Stimulated activated CD8-positive, alpha-beta memory T cell treated with anti-CD3 and anti-CD28 coated beads, Interleukin-12 subunit alpha, Interleukin-12 subunit beta, amount 100 ng/mL, for 1 hour (primary cell): ENCODE data around the gene OR6N2.

ENCODE experiments used
- DNase-seq: peaks from one replicate; pipeline ENCODE4 v3.0.0-alpha.2; 2020; ENCODE audit warnings: low read depth

The OR6N2 gene

GRCh38 chr1:158754420-158754819 is 26.6 kb downstream of the OR6N2 start, which contains the start of gene OR6K6:
TSS of gene OR6K6 (plus strand) at chr1:158754720. CDS start at chr1:158754888, 168 bp downstream.
- no peak for DNase-seq

DNA sequence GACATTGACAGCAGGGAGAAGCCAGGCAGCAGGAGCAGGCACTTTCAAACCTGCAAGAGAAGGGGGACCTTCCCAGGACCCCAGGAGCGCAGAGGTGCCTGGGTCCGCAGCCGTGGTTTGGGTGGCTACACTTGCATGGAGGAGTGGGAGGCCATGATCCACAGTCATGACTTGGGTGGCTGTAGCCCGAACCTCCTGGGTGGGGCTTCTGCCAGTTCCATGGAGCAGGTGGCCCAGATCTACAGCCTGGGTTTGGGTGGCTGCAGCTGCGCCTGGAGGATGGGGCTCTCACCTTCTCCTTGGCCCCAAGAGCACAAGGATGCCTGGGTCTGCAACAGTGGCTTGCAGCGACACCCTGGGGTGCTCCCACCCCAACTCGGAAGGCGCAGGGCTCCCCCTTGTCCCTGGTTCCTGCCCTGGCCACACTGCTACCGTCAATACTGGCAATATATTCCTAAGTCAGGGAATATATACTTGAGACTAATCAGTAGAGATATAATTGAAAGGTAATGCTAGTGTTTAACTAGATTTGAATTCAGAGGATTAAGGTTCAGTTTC is 28.8 kb downstream of the OR6N2 start:
- no peak for DNase-seq

DNA sequence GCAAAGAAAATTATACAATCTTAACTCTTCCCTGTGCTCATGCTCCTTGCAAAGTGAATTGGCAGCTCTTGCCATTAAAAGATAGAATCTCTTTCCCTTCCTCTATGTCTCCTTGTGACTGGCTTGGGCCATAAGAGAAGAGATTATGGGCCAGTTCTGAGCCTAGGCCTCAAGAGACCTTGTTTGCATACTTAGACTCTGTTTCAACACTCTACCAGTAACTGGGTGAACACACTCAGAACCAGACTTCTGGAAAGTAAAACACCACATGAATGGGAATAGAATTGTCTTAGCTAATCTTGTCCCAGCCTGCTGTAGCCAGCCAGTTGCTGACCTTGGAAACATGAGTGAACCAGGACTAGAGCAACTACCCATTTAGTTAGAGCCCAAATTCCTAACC is 45.2 kb downstream of the OR6N2 start:
- DNase-seq, result no peak

DNA sequence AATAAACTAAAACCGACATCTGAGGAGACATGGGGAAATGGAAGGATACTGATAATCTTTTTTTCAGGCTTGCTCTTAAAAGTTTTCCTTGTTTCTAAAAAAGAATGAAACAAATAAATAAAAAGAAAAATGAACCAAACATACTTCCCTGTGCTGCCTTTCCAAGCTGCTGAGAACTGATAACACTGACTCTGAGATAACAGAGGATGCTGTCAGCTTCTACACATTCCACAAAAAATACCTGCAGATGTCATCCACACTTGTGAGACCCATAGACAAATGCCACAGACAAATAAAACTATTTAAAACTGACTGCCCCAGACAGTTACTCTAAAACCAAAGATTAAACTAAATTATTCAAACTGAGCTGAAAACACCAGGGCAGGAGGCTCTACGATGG is 48.5 kb downstream of the OR6N2 start:
- DNase-seq, result no peak

DNA sequence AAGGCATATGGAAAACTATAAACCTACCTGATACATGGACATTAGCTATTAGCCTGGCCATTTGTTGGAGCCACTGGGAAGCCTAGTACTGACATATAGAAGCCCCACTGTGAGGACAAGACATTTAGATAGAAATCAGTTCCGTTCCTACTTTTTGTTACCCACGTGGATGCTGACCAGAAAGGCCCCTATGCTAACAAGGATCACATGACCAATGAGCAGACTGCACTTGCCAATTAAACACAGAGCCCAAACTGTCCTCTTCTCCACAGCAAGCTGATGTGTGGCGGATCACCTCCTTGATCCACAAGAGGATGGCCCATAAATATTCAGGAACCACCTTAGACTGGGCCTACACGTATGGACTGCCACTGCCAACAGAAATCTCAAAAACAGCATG is 49.3 kb downstream of the OR6N2 start:
- no peak for DNase-seq

DNA sequence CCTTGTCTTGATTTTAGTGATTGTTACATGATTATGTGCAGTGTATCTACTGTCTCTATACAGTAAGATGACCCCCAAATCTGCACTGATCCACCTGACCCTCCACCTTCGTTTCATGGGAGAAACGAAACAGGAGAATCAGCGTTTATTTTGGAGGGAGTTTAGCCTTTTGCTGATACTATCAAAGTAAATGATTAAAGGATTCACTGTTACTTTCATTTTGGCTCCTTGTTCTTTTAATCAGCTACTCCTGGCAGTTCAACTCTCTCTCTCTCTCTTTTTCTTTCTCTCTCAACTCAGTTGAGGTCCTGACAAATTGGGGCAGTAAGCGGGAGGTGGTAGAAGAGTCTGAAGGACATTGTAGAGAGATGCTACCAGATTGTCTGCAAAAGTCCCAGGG is 50.6 kb downstream of the OR6N2 start:
- no peak for DNase-seq

- no peak for DNase-seq
Observed at GRCh38 chr1:158728510-158729225, 52.3 kb downstream of the OR6N2 start.

- DNase-seq, result no peak
Observed at GRCh38 chr1:158724442-158724841, 56.6 kb downstream of the OR6N2 start.
